ENCODE measurements around the gene MMD. TPM values are rescaled to one million over a fixed set of nuclear protein-coding genes. Genes with fewer than 3 reads are reported as not detected.

The MMD gene
- total and polyA plus RNA-seq, 2 of the 13 experiments (the other 11 are each of a cell fraction or from before 2014, with no cell fraction given): 121 to 225 TPM

GRCh38 chr17:55444471-55445441, 23.1 kb upstream of the MMD start (continued):
- no peak for TF ChIP-seq ZSCAN22 (CRISPR knock-in tag; IDR thresholded peaks at IDR 0.05)
- 0 out of 2 replicates have a peak, but pooled peaks have one; percentile 55 for TF ChIP-seq ZNF276 (CRISPR knock-in tag; IDR thresholded peaks at IDR 0.05; ENCODE audit: low read depth)
- peak; percentile 92; the same call in 1 of the 2 replicates for TF ChIP-seq ELF4 (CRISPR knock-in tag; IDR thresholded peaks at IDR 0.05; ENCODE audit: borderline replicate concordance)
- no peak for TF ChIP-seq BORCS8-MEF2B (CRISPR knock-in tag; IDR thresholded peaks at IDR 0.05)
- TF ChIP-seq TRAFD1 (CRISPR knock-in tag; IDR thresholded peaks at IDR 0.05; ENCODE audit: borderline replicate concordance): no peak
- no peak for TF ChIP-seq HINFP (CRISPR knock-in tag; IDR thresholded peaks at IDR 0.05; ENCODE audit: low read depth)
- no peak for TF ChIP-seq NKX3-1 (CRISPR knock-in tag; IDR thresholded peaks at IDR 0.05)
- no peak for TF ChIP-seq ZNF260 (CRISPR knock-in tag; IDR thresholded peaks at IDR 0.05; ENCODE audit: borderline replicate concordance, low read depth)
- TF ChIP-seq KAT8 (CRISPR knock-in tag; IDR thresholded peaks at IDR 0.05): peak; percentile 78
- peak; percentile 78; the same call in 1 of the 2 replicates for TF ChIP-seq AHDC1 (CRISPR knock-in tag; IDR thresholded peaks at IDR 0.05; ENCODE audit: borderline replicate concordance)
- TF ChIP-seq ZFYVE20 (CRISPR knock-in tag; IDR thresholded peaks at IDR 0.05; ENCODE audit: borderline replicate concordance, low read depth): no peak
- TF ChIP-seq CCDC6 (CRISPR knock-in tag; IDR thresholded peaks at IDR 0.05): no peak
- TF ChIP-seq ZFP90 (CRISPR knock-in tag; IDR thresholded peaks at IDR 0.05; ENCODE audit: borderline replicate concordance): no peak; the same call in 1 of the 2 replicates
- no peak for TF ChIP-seq SNAPC2 (CRISPR knock-in tag; IDR thresholded peaks at IDR 0.05)
